Gastroesophageal sphincter (tissue), 3 donors: ENCODE results near the gene SULT1B1.

ENCODE experiments used
- CTCF ChIP-seq, 4 experiments: fragments of 200-600 bp in 2 of 4; fragments of 450-650 bp in 2 of 4; sonication (generic) in 1 of 4; IDR thresholded peaks; one replicate each; pipeline ENCODE4 v1.5.1; 2017 to 2019; ENCODE audit warnings: antibody characterized with exemption in 4 of 4, mild to moderate bottlenecking in 2 of 4, moderate library complexity in 2 of 4
- EP300 ChIP-seq: sonication (generic); formaldehyde crosslinking; IDR thresholded peaks from one replicate; pipeline ENCODE4 v1.6.1; 2017; ENCODE audit warnings: antibody characterized with exemption, mild to moderate bottlenecking
- POLR2A ChIP-seq, 2 donors: fragments of 450-650 bp; IDR thresholded peaks; one replicate each; pipeline ENCODE4 v1.6.1; 2017; ENCODE audit warnings: antibody characterized with exemption in 2 of 2, mild to moderate bottlenecking in 2 of 2, moderate library complexity in 1 of 2
- POLR2AphosphoS5 ChIP-seq: sonication (generic); formaldehyde crosslinking; IDR thresholded peaks from one replicate; pipeline ENCODE4 v1.6.1; 2017; ENCODE audit warnings: antibody characterized with exemption

- TF ChIP-seq CTCF (IDR thresholded peaks at IDR 0.05), result no peak
- TF ChIP-seq EP300, result no peak
- no peak for TF ChIP-seq POLR2AphosphoS5
- no peak for TF ChIP-seq POLR2A (IDR thresholded peaks at IDR 0.05)
Observed at GRCh38 chr4:69735119-69735518, 25.3 kb downstream of the SULT1B1 start.
